ENCODE measurements around the gene PCYT1A.

DNA sequence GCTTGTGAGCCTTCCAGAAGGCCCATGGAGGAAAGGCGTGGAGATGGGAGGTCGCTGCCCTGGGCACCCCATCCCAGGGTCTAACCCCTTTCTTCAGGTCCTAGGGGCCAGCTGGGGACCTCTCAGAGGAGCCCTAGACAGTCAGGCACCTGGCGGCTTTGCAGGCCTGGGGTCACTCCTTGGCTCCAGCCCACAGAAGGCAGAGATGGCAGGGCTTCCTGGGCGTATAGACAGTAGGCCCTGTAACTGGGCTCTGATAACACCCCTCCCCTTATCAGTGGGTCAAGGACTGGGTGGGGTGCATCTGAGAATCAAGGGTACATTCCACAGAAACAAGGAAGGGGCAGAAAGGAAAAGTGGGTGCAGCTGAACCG, 93.0 kb downstream of the PCYT1A start:
- TF ChIP-seq CTCF (IDR thresholded peaks at IDR 0.05; ENCODE audit: low read length) (no peak), EZH2 (optimal IDR thresholded peaks at IDR 0.05; ENCODE audit: low read depth, low read length) (no peak)

Measured in MM.1S (cell line).